IMR-90 (cell line): ENCODE results near the gene PCDH12.

Experiments used
- BHLHE40 ChIP-seq: fragments of 150-350 bp; IDR thresholded peaks from 2 replicates; pipeline ENCODE4 v1.6.1; 2016; ENCODE audit warnings: mild to moderate bottlenecking, low read depth, low read length
- CTCF ChIP-seq: conservative IDR thresholded peaks from 2 replicates; pipeline ENCODE4 v1.5.1; 2012; ENCODE audit warnings: mild to moderate bottlenecking, low read depth, low read length, improper control_type of control experiment

DNA sequence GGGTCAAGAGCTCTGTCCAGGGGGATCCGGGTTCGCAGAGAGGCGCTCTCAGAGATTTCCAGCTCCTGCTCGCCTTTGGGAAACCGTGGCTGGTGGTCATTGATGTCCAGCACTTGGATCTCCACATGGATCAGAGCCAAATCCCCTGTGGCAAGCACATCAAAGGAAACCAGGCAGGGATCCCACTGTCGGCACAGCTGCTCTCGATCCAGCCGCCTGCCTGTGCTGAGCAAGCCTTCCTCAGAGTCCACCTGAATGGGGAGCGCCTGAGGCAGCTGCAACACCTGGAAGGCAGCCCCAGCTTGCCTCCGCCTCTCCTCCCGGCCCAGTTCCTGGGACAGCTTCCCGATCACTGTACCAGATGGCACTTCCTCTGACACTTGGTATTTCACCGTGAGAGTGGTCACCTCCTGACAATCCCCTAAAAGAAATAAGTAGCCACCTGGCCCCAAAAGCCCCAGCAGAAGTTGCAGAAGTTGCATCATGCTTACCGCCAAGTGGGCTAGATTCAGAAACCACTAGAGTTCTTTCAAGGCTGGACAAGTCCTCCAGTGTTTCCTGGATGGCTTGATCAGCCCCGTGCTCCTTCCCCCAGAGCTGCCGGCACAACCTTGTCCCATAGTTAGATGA is 520 bp downstream of the PCDH12 start:
- no peak for TF ChIP-seq CTCF
- TF ChIP-seq BHLHE40 = no peak
